ENCODE data around the gene CCDC149. TPM values are rescaled to one million over a fixed set of nuclear protein-coding genes. Genes with fewer than 3 reads are reported as not detected.

The CCDC149 gene
- total and polyA plus RNA-seq, 2 of the 8 experiments (the other 6 are each of a cell fraction or from before 2014, with no cell fraction given), result 2.2 to 5.6 TPM

DNA sequence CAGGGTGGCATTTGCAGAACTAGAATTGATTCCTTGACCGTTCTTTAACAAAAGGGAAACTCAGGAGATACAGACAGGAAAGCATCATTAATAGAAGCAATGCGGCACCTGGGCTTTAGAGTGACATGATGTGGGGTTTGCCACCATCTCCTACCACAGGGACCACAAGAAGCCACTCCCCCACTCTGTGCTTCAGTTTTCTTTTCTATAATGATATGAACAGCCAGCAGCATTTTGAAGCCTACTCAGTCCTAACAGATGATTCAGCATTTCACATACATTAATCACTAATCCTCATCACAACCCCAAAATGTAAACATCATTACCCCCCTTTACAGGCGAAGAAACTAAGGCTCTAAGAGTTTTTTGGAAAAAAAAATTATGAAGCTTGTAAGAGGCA, 22.9 kb downstream of the CCDC149 start (continued):
- TF ChIP-seq USF2 (IDR thresholded peaks at IDR 0.05; ENCODE audit: low read length) (no peak), CREB1 (IDR thresholded peaks at IDR 0.05) (no peak), TBP (IDR thresholded peaks at IDR 0.05; ENCODE audit: low read depth, low read length) (no peak), ATF3 (IDR thresholded peaks at IDR 0.05; ENCODE audit: insufficient read depth, low read depth, low read length) (no peak), EGR1 (IDR thresholded peaks at IDR 0.05; ENCODE audit: borderline replicate concordance, low read depth, low read length) (no peak), ASH2L (IDR thresholded peaks at IDR 0.05; ENCODE audit: low read length) (no peak), KDM1A (IDR thresholded peaks at IDR 0.05; ENCODE audit: borderline replicate concordance, low read length) (no peak), CEBPB (IDR thresholded peaks at IDR 0.05; ENCODE audit: low read depth, low read length) (no peak)
